Measurements from ENCODE around the gene GRIK1.

The GRIK1 gene

DNA sequence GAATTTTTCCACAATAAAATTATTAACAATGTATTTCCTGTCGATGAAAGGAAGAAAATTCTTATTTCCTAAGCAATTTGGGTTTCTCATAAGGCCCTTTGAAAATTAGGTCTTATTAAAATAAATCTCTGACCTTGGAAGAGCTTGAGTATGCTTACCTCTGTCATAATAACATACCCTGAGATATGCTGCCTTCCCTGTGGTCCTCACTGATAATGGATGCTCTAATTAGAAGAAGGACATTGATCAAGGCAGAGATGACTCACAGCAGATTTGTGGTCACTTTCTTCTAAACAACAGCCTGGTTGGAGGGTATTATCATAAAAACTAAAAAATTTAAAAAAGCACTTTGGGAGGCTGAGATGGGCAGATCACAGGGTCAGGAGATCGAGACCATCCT is 217.8 kb downstream of the GRIK1 start:
- no peak for DNase-seq (ENCODE audit: extremely low read depth in 1 of 2, low read depth in 1 of 2)

DNA sequence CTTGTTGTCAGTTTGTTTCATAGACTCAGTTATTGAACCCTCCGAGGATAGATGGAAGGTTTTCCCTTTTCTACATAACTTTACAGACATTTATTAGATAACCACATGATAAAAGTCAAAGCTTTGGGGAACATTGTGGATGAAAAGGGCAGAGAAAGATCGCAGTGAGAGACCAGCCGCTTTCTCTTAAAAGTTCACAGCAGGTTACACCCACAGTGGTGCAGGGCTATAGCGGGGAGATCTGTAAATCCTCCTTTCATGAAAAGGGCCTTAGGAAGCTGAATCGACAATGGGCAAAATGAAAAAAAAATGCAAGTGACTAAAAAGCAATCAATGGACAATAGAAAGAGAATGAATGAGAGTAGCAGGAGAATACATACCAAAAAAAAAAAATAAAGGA is 218.6 kb downstream of the GRIK1 start:
- DNase-seq (ENCODE audit: extremely low read depth in 1 of 2, low read depth in 1 of 2) = no peak

DNA sequence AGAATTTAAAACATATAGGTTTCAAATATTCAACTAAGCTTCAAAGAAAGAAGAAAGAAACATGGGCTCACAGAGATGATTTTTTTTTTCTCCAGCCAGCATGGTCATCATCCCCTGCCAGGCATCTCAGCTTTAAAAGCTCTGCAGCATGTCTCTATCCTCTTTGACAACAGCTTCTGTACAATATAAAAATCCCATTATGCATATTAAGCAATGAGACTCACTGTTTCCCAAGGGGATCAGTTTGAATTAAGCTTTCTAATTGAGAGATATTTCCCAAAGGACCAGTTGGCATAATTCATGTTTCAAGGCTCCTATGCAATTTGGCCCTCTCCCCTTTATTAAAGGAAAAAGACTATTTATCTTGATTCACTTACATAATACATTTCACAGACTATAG is 220.3 kb downstream of the GRIK1 start:
- no peak for DNase-seq (ENCODE audit: extremely low read depth in 1 of 2, low read depth in 1 of 2)

DNA sequence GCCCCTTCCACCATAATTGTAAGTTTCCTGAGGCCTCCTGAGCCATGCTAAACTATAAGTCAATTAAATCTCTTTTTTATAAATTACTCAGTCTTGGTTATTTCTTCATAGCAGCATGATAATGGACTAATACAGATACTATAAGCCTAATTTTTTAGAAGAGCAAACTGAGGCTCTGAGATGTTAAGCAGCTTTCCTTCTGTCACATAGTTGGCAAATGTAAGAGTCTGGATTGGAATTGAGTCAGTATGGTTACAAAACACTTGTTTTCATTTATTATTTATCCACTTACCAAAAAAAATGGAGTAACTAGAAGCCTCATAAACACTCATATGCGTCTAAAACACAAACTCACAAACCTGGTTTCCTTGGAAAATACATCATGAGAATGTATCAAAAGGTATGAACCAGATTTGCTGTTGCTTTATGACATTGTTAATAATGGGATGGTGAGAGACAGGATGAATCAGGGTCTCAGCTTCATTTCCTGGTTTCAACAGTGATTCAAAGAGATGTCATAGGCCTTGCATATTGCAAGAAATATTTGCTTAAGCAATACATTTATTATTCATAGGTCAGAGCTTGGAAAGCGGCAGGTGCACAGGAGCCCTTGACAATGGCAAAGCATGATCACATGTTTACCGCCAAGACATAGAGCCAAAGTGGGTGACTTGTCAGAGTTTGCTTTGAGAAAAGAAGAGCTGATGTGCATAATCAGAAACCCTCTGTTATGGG is 221.5 kb downstream of the GRIK1 start:
- DNase-seq (ENCODE audit: extremely low read depth in 1 of 2, low read depth in 1 of 2) = no peak

DNA sequence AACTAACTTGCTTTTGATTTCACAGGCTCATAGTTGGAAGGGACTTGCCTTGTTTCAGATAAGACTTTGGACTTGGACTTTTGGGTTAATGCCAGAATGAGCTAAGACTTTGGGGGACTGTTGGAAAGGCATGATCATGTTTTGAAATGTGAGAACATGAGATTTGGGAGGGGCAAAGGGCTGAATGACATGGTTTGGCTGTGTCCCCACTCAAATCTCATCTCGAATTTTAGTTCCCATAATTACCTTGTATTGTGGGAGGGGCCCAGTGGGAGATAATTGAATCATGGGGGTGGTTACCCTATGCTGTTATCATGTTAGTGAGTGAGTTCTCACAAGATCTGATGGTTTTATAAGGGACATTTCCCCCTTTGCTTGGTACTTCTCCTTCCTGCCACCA is 222.1 kb downstream of the GRIK1 start:
- no peak for DNase-seq (ENCODE audit: extremely low read depth in 1 of 2, low read depth in 1 of 2)

DNA sequence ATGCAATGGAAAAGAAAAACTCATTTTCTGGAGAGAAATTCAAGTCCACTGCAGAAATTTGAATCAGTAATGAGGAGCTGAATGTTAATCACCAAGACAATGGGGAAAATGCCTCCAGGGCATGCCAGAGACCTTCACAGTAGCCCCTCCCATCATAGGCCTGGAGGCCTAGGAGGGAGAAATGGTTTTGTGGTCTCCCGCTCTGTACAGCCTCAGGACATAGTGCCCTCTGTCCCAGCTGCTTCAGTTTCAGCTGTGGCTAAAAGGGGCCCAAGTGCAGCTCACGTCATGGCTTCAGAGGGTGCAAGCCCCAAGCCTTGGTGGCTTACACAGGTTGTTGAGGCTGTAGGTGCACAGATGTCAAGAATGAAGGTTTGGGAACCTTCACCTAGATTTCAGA is 223.0 kb downstream of the GRIK1 start:
- DNase-seq (ENCODE audit: extremely low read depth in 1 of 2, low read depth in 1 of 2) = no peak

DNA sequence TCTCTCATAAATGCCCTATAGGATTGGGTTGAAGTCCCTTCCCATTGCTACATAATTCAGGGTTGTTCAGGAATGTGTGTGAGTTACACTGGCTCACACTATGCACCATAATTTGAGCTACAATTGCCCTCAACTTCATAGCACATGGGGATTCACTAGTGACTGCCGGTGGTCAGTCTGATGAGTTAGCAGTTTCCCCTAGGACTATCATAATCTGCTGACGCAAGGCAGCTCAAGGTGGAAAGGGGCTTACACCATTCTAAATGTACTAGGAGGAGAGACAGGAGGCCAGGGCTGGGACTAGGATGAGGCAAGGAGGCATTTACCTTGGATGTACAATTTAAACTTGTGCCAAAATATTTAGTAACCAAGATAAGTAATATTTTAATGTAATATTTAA is 224.7 kb downstream of the GRIK1 start:
- DNase-seq (ENCODE audit: extremely low read depth in 1 of 2, low read depth in 1 of 2) = no peak

DNA sequence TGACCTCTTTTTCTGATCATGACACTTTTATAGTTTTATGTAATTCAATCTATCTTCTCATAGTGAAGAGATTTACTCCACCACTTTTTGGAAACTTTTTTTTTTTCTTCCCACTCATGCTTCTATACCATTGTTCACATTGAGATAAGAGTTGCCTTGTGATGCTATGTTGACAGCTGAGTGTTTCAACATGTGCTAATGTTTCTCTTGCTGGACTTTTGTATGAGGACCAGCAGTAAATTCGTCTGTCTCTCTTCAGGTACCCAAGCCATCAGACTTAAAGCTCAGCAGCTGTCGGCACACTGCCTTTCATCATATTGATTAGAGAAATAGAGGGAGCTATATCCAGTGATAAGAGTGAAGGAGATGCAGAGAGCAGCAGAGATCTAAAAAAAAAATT is 227.0 kb downstream of the GRIK1 start:
- no peak for DNase-seq (ENCODE audit: extremely low read depth in 1 of 2, low read depth in 1 of 2)

DNA sequence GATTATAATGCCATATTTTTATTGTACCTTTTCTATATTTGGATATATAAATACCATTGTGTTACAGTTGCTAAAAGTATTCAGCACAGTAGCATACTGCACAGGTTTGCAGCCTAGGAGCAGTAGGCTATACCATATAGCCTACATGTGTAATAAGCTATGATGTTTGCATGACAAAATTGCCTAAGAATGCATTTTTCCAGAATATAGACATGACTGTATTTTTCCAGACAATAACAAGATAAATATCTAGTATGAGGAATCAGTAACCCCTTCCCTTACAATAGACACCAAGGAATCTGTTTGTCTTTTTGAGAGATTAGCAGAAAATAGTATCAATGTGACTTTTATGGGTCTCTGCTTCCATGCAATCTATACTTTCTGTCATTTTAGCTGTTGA is 228.6 kb downstream of the GRIK1 start:
- no peak for DNase-seq (ENCODE audit: extremely low read depth in 1 of 2, low read depth in 1 of 2)

DNA sequence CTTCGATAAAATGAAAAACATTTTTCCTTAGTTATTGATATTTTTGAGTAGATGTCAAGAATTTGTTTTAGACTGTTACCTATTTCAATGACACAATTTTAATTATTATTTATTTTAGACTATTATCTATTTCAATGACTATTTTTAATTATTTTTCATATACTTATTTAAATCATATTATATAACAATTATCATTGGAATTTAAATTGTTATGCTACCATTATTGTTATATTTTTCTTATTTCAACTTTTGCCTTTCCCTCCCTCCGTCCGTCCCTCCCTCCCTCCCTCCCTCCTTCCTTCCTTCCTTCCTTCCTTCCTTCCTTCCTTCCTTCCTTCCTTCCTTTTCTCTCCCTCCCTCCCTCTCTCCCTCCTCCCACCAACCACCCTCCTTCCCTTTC is 229.3 kb downstream of the GRIK1 start:
- no peak for DNase-seq (ENCODE audit: extremely low read depth in 1 of 2, low read depth in 1 of 2)

DNA sequence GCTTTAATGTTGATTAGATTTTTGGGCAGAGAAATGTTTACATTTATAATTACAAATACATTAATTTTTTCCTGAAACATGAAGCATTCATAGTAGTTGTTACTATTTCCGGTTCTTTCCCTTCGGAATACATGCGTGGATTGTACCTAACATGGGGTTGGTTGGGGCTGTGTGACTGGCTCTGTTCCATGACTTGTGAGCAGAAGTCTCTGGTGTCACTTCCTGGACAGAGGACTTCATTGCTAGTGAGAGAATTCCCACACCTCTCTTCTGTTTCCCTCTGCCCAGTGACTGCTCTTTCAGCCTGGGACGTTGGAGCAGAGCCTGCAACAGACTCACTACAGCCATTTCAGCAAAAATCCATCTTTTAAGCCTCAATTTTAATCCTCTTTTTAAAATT is 231.4 kb downstream of the GRIK1 start:
- DNase-seq (ENCODE audit: extremely low read depth in 1 of 2, low read depth in 1 of 2) = no peak

DNA sequence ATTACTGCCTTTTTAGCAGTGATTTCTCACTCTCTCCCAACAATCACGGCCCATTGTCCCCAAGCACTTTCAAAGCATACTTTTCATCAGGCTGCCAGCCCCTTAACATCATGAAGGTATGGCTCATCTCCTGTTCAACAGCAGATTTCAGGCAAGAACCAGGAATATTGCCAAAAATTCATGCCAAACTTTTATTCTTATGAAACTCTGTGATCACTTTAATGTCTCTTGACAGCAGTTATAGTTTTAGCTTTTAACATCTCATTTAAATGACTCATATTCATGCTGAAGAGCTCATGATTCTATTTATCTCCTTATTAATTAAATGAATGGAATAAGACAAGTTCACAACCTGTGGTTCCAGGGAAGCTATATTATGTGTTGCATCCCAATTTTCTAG is 235.1 kb downstream of the GRIK1 start:
- DNase-seq (ENCODE audit: extremely low read depth in 1 of 2, low read depth in 1 of 2) = no peak

DNA sequence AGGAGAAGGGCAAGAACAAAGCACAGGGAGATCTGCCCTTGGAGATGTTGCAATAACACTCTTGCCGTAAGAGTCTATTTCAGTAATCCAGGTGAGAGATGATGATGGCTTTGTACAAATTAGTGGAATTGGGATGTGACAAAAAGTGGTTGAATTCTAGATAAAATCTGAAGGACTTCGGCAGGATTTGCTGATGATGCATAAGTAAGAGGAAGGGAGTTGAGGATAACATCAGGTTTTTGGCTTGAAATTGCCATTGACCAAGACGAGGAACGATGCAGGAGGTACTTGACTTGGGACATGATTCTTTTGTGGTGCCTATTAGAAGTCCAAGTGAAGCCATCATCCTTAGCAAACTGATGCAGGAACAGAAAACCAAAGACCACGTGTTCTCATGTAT is 238.1 kb downstream of the GRIK1 start:
- DNase-seq (ENCODE audit: extremely low read depth in 1 of 2, low read depth in 1 of 2) = no peak

DNA sequence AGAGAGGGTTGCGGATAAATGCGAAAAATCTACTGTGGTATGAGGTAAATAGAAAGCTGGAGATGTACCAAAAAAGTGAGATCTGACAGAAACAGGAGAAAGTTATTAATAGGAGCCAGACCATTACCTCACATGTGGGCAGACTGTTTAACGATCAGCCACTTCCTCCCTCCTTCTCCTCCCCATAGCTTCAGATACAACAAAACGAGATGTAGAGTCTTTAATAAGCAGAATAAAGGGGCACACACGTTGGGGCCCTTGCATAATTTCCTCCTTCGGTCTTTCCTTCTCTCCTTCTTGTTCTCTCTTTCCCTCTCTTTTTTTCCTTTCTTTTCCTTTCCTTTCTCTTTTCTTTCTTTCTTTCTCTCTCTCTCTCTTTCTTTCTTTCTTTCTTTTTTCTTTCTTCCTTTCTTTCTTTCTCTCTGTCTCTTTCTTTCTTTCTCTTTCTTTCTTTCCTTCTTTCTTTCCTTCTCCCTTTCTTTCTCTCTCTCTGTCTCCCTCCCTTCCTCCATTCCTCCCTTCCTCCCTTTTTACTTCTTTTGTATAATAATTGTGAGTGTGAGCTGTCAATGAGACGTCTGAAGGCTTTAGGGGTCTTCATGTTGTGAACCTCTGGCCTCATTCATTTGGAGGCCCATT is 242.1 kb downstream of the GRIK1 start:
- no peak for DNase-seq (ENCODE audit: extremely low read depth in 1 of 2, low read depth in 1 of 2)

DNA sequence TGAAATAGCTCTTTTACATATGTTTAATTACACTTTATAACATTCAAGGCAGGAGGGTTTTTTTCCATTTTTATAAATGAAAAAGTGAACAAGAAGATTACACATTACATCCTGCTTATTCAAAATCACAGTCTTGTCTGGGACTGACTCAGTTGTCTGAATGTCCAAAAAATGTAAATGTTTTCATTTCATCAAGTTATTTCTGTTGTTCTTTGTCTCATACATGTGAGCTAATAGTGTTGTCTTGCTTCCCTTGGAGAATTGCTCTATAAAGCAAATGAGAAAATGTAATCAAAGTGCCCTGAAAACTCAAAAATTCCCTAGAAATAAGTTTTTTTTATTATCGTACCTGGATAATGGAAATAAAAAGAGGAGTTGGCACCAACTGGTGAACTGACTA is 242.9 kb downstream of the GRIK1 start:
- DNase-seq (ENCODE audit: extremely low read depth in 1 of 2, low read depth in 1 of 2) = no peak

DNA sequence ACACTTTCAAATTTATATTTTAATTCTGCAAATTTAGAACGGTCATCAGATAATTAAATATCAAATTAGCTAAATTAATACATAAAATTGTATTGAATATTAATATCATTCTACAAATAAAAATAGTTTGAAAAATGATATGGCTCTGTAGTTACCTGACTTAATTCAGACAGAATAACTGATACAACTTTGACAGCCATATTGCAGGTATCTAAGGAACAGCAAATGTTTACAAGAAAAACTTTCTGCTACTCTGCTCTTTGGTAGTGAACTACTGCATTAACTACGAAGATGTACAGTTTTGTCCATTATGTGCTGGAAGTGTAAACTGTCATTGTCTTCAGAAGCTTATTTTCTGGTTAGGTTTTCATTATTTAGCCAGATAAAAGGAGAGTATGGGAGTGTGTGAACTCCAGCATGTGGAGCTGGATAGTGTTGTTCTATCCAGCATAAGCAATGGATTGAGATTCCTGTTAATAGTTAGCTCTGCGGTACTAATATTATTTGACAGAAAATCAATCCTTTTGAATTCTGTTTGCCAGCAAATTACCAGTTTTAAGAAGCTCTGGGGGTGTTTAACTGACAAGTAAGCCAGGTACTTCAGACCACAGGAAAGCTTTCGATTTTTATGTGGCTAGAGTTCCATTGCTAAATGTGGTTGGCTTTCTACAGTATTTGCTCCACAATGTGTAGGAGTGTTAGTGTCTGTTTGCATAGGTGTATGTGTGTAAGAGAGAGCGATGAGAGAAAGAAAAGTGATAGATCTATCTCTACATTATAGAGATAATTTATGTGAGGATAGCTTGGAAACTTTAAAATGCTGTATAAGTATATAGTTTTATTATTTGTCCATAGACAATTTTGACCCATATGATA is 247.9 kb downstream of the GRIK1 start:
- no peak for DNase-seq (ENCODE audit: extremely low read depth in 1 of 2, low read depth in 1 of 2)

DNA sequence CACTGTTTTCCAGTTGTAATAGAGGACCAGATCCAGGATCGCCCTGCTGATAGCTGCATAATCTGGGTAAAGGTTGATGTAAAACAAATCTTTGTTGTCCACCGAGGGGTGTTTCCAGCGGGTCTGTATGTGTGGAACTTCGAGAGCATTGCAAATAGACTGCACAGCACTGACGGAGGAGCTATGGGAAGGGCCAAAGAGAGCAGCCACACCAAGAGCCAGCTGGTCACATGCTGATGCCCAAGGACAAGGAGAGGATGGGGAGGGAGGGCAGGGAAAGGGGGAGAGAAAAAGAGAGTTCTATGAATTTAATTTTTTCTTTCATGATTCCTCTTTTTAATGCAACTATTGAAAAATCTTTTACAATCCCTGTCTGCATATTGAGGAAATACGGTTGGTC is 250.0 kb downstream of the GRIK1 start:
- no peak for DNase-seq (ENCODE audit: extremely low read depth in 1 of 2, low read depth in 1 of 2)

DNA sequence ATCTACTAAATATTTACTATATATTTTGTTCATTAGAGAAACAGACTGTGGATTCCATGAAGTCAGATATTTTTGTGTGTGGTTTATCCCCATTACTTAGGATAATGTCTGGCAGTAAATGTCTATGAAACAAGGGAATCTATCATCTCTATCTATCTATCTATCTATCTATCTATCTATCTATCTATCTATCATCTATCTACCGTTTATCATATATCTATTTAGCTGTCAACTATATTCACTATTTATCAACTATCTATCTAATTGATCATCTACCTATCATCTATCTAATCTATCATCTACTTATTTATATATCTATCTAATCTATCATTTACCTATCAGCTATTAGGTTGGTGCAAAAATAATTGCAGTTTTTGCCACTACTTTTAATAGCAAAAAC is 255.7 kb downstream of the GRIK1 start:
- no peak for DNase-seq (ENCODE audit: extremely low read depth in 1 of 2, low read depth in 1 of 2)

DNA sequence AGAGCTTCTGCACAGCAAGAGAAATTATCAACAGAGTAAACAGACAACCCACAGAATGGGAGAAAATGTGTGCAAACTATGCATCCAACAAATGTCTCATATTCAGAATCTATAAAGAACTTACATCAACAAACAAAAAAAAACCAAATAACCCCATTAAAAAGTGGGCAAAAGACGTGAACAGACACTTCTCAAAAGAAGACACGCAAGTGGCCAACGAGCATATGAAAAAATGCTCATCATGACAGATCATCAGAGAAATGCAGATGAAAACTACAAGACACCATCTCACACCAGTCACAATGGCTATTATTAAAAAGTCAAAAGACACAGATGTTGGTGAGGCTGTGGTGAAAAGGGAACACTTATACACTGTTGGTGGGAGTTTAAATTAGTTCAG is 257.0 kb downstream of the GRIK1 start:
- no peak for DNase-seq (ENCODE audit: extremely low read depth in 1 of 2, low read depth in 1 of 2)

DNA sequence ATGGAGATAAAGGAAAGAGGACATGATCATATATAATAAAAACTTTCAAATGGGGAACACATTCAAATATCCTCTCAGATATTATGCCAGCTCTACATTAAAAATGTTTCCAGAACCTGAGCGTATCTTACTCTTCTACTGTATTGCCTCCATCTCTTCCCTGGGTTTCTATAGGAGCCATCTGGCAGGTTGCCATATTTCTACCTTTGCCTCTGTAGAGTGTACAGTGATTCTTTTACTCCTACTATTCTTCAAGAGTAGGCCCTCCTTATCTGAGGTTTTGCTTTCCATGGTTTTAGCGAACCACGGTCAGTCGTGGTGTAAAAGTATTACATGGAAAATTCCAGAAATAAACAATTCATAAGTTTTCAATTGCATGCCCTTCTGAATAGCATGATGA is 259.5 kb downstream of the GRIK1 start:
- DNase-seq (ENCODE audit: extremely low read depth in 1 of 2, low read depth in 1 of 2) = no peak

DNA sequence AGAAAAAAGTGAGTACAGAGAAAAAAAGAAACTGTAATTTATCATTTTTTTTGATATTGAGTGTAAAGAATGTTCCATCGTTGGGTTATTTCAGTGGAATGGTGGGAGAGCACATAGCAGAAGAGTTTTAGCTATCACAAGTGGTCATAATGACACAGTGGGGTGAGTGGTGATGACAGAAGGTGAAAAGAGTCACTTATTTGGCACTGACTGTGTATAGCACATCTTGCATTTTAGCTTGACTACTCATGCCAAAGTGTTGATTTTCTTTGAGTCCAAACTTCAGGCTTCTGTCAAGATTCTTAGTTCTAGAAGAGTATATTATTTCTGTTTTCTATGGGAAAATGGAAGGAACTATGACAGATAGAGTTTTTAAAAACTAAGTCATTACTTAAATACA is 261.2 kb downstream of the GRIK1 start:
- DNase-seq (ENCODE audit: extremely low read depth in 1 of 2, low read depth in 1 of 2) = no peak

DNA sequence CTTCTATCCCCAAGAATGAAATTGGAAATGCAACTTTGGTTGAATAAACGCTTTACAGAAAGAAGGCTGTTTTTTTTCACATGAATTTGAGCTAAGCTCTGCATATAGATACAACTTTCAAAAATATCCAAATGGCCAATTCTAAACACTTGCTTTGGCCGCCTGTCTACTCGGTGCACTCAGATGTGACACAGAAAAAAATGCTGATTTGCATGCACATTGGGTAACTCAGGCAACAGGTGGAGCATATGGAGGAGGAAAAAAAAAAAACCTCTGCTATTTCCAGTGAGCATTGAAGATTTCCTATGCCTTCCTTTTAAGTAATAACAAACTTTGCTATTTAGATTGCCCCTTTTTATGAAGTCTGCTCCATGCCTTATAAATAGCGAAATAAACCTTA is 262.5 kb downstream of the GRIK1 start:
- no peak for DNase-seq (ENCODE audit: extremely low read depth in 1 of 2, low read depth in 1 of 2)

Measured in activated CD8-positive, alpha-beta memory T cell treated with anti-CD3 and anti-CD28 coated beads for 1 hour (primary cell).